Measurements from ENCODE around the gene HSPBAP1.
"Not testable (repeated sequence)": the region's sequence is repeated elsewhere in the genome, so short reads cannot be mapped to it uniquely, and the experiment has no call there.

The HSPBAP1 gene

DNA sequence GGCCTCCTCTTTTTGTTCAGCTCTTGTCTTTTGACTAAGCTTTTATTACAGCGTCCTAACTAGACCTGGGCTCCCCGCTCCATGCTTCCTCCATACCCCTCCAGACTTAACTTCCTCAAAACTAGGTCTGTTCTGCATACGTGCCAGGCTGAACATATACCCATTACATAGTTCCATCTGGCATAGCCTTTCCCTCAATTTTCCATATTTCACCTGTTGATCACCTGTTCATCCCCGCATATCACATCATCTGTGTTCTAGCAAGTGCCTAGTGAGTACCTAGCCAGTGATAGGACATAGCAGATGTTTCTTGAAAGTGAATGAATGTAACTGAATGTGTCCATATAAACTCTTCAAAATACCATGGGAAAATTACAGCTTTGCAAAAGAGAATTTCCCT, 77.0 kb downstream of the HSPBAP1 start:
- no peak overlapping the region for H3K4me3 ChIP-seq (ENCODE audit: low read depth, low read length)
- TF ChIP-seq CTCF (IDR thresholded peaks at IDR 0.05; ENCODE audit: low read depth, low read length), result no peak

DNA sequence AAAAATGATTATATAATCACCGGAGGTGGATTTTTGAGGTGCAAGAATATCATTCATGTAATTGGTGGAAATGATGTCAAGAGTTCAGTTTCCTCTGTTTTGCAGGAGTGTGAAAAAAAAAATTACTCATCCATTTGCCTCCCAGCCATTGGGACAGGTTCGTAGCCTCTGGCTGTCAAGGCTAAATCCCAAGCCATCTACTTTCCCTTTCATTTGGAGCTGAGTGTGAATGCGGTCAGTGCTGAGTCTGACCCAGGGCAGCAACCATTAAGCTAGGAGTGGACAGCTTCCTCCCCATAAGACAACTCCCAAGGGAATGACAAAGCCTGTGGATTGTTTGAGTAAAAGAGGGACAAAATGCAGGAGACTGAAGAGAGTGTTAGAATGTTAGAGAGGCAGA, 79.4 kb downstream of the HSPBAP1 start:
- H3K4me3 ChIP-seq (ENCODE audit: low read depth, low read length), result no peak overlapping the region
- TF ChIP-seq CTCF (IDR thresholded peaks at IDR 0.05; ENCODE audit: low read depth, low read length), result no peak

- H3K4me3 ChIP-seq (ENCODE audit: low read depth, low read length), result not testable (repeated sequence)
These were observed 82.9 kb downstream of the HSPBAP1 start for GRCh38 chr3:122710616-122711251.

DNA sequence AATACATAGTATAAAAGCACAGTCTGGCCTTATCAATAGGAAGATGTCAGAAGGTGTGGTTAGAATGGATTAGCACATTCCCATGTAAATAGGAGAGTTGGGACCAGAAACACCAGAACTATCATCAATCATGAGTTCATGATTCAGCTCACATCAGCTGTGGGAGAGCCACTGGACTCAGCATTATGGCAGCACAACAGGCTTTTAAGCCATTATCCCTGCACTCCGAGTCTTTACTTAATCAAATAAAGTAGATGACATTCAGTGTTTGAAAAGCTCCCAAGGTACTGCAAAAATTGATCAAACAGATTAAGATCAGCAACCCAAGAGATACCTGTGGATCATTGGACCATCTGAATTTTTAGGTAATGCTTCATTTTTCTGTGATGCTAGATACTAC, 88.3 kb downstream of the HSPBAP1 start:
- H3K4me3 ChIP-seq (ENCODE audit: low read depth, low read length), result no peak overlapping the region
- TF ChIP-seq CTCF (IDR thresholded peaks at IDR 0.05; ENCODE audit: low read depth, low read length), result no peak

DNA sequence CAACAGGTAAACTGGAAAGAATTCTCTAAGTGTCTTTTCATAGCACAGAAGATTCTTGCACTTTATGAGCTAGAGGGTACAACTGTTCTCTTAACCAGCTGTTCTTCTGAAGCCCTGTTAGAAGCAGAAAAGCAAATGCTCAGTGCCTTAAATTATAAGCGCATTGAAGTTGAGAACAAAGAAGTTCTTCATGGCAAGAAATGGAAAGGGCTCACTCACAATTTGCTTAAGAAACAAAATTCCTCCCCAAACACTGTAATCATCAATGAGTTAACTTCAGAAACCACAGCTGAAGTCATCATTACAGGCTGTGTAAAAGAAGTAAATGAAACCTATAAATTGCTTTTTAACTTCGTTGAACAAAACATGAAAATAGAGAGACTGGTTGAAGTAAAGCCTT, 93.4 kb downstream of the HSPBAP1 start:
- TF ChIP-seq CTCF (IDR thresholded peaks at IDR 0.05; ENCODE audit: low read depth, low read length), result no peak

GRCh38 chr3:122697952-122698620, 95.5 kb downstream of the HSPBAP1 start:
- no peak overlapping the region for H3K4me3 ChIP-seq (ENCODE audit: low read depth, low read length)
- no peak for TF ChIP-seq CTCF (IDR thresholded peaks at IDR 0.05; ENCODE audit: low read depth, low read length)

More for the DNA sequence above, 93.4 kb downstream of the HSPBAP1 start:
- H3K4me3 ChIP-seq (ENCODE audit: low read depth, low read length), result no peak overlapping the region

- no peak overlapping the region for H3K4me3 ChIP-seq (ENCODE audit: low read depth, low read length)
These were observed 97.6 kb downstream of the HSPBAP1 start for GRCh38 chr3:122695927-122696561.

More at GRCh38 chr3:122695927-122696561, 97.6 kb downstream of the HSPBAP1 start:
- no peak for TF ChIP-seq CTCF (IDR thresholded peaks at IDR 0.05; ENCODE audit: low read depth, low read length)

All from WI38 (cell line).